Epithelial cell of esophagus (primary cell): ENCODE results near the gene SLC26A4.

Experiments
- DNase-seq: peaks from one replicate; pipeline ENCODE4 v3.0.0; 2010; ENCODE audit warnings: low read depth
- H3K4me3 ChIP-seq: 2 replicates; pipeline ENCODE4 v1.5.1; 2011; ENCODE audit warnings: mild to moderate bottlenecking, low read length, control low read depth
- TF ChIP-seq, protein P1 (sequence below): IDR thresholded peaks from 2 replicates; pipeline ENCODE4 v1.5.1; 2011; ENCODE audit warnings: low read depth, mild to moderate bottlenecking, low read length, control low read depth, inconsistent platforms; ENCODE audit not compliant: insufficient read depth; ENCODE audit errors: missing control alignments

The SLC26A4 gene

DNA sequence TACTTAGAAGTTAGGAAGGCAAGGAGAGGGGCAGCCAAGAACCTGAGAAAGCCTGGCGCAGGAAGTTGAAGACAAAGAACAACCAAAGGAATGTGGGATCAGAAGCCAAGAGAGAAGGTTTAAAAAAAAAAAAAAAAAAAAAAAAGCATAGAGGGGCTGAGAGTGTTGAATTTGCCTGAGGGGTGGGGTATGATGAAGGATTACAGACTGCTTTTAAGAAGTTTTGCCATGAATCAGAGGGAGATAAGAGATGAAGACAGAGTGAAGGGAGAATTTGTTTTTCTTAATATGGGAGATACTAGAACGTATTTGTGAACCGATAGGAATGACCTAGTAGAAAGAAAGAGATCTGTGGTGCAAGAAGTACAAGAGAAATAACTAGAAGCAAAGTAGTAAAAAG is 6.7 kb downstream of the SLC26A4 start:
- DNase-seq, result no peak
- no peak overlapping the region for H3K4me3 ChIP-seq

DNA sequence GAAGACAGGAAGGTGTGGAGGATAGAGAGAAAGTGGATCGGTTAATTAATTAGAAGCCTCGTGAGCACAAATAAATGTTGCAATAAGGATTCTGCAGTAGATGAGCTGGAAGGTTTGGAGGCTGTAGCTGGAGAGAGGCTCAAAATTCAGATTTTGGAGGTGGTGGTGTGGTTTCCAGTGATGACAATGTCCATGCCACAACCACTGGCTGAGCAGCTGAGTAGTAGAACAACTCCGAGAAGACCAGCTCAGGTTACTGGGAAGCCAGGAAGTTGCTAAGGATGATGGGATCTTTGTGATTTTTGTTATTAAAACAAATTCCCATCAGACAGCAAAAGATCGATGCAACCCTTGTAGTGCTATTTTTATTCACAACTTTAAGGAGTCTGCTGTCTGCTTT is 7.7 kb downstream of the SLC26A4 start:
- H3K4me3 ChIP-seq, result no peak overlapping the region
- DNase-seq, result no peak
- TF ChIP-seq, protein P1, sequence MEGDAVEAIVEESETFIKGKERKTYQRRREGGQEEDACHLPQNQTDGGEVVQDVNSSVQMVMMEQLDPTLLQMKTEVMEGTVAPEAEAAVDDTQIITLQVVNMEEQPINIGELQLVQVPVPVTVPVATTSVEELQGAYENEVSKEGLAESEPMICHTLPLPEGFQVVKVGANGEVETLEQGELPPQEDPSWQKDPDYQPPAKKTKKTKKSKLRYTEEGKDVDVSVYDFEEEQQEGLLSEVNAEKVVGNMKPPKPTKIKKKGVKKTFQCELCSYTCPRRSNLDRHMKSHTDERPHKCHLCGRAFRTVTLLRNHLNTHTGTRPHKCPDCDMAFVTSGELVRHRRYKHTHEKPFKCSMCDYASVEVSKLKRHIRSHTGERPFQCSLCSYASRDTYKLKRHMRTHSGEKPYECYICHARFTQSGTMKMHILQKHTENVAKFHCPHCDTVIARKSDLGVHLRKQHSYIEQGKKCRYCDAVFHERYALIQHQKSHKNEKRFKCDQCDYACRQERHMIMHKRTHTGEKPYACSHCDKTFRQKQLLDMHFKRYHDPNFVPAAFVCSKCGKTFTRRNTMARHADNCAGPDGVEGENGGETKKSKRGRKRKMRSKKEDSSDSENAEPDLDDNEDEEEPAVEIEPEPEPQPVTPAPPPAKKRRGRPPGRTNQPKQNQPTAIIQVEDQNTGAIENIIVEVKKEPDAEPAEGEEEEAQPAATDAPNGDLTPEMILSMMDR, result no peak

More for the DNA sequence above, 6.7 kb downstream of the SLC26A4 start:
- TF ChIP-seq, protein P1, result no peak

DNA sequence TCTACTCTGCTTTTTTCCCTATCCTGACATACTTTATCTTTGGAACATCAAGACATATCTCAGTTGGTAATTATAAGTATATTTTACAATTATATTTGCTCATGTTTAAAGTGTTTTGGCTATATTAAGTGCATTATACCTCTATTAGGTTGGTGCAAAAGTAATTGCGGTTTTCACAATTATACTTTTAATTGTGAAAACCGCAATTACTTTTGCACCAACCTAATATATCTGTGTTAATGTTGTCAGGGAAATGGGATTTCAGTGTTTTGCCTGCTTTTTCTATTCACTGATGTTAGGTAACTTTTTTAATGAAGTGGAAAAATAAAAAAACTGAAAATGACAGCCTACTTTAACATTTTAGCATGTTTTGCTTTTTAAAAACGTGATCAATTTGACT is 11.6 kb downstream of the SLC26A4 start:
- H3K4me3 ChIP-seq, result no peak overlapping the region
- TF ChIP-seq, protein P1, result no peak
- DNase-seq, result no peak

DNA sequence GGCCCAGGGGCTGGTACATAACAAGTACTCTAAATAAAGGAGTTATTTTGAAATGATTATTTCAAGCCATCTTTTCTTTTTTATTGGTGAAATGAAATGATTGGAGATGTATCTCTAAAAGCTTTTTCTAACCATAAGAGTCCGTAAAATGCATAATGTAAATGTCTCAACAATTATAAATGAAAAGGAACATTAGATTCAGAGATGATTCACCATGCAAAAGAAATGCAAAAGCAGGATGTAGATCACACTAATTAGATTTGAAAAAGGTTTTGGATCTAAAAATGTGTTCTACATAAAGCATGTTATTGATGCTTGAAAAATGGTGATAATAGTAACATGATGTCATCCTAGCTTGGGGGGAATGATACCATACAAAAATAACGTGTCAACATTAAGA is 15.6 kb downstream of the SLC26A4 start:
- no peak overlapping the region for H3K4me3 ChIP-seq
- no peak for DNase-seq
- TF ChIP-seq, protein P1, result no peak

DNA sequence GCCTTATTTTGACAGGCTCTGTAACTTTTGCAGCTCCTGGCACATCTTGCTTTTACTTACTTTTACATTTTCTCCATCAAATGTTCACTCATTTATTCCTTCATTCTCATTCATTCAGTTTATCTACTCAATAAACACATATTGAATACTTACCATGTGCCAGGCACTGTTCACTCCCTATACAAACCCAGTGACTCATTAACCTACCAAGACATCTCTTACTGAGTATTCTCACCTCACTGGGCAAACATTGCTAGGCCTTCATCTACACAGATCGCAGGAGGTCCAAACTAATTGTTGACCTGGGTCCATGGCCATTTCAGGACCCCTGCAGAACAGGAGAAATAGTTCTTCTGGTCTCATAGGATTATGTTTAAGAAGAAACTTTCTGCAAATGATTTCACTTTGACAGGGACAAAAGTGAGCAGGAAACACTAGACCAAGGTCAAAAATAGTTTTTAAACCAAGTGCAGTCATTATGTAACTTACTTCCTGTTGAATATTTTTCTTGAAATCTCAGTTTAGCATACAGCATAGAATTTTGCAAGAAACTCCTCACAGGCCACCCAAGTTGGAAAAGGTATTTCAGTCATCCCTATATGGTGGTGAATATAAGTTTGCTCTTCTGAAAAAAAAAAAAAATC is 17.6 kb downstream of the SLC26A4 start:
- peak; percentile 15 for DNase-seq
- TF ChIP-seq, protein P1, result no peak
- no peak overlapping the region for H3K4me3 ChIP-seq

DNA sequence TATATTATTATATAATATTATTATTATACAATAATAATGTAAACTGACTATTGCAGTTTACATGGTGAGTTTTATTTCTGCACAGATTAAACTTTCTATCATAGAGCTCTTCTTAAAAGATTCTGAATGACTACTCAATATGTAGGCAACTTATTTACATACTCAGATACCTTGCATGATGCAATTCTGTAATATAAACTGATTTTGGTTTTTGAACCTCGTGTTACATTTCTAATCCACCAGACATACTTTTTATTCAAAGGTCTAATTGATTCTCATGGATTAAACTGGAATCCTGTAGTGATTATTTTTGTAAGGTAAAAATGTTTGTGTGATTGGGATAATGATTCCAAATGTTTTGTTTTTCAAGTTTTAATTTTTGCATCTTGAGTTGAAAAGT is 19.9 kb downstream of the SLC26A4 start:
- TF ChIP-seq, protein P1, result no peak
- H3K4me3 ChIP-seq, result no peak overlapping the region
- no peak for DNase-seq

DNA sequence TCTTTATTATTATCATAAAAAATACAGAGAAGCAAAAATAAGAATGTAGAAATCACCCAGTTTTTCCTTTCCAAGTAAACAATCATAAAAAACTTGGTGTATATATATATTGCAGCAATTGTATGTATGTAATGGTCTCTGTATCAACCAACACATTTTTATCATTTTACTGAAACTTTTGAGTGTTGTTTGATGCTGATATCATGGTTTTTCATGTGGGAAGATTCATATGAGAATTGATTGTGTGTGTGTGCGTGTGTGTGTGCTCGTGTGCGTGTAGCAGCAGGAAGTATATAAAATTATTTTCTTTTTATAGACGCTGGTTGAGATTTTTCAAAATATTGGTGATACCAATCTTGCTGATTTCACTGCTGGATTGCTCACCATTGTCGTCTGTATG is 22.3 kb downstream of the SLC26A4 start:
- DNase-seq, result no peak
- no peak overlapping the region for H3K4me3 ChIP-seq
- TF ChIP-seq, protein P1, result no peak
